Liver (tissue), 3 donors: ENCODE results near the gene DST.

Experiments
- RAD21 ChIP-seq, 2 donors: IDR thresholded peaks; 2 replicates each; pipeline ENCODE4 v1.6.1; 2016; ENCODE audit warnings: antibody characterized with exemption in 2 of 2, mild to moderate bottlenecking in 2 of 2
- TAF1 ChIP-seq: conservative IDR thresholded peaks from 2 replicates; pipeline ENCODE4 v1.6.1; 2016; ENCODE audit warnings: antibody characterized with exemption, mild to moderate bottlenecking
- TF ChIP-seq, protein P1 (sequence below): fragments of 150-350 bp; IDR thresholded peaks from 2 replicates; pipeline ENCODE4 v1.5.1; 2017; ENCODE audit warnings: improper control_type of control experiment, low read depth, low read length; ENCODE audit not compliant: missing input control
- TF ChIP-seq, protein P2 (sequence below): IDR thresholded peaks from 2 replicates; pipeline ENCODE4 v1.6.1; 2016; ENCODE audit warnings: antibody characterized with exemption
- donor health status: healthy.
- donor health status: healthy.

DNA sequence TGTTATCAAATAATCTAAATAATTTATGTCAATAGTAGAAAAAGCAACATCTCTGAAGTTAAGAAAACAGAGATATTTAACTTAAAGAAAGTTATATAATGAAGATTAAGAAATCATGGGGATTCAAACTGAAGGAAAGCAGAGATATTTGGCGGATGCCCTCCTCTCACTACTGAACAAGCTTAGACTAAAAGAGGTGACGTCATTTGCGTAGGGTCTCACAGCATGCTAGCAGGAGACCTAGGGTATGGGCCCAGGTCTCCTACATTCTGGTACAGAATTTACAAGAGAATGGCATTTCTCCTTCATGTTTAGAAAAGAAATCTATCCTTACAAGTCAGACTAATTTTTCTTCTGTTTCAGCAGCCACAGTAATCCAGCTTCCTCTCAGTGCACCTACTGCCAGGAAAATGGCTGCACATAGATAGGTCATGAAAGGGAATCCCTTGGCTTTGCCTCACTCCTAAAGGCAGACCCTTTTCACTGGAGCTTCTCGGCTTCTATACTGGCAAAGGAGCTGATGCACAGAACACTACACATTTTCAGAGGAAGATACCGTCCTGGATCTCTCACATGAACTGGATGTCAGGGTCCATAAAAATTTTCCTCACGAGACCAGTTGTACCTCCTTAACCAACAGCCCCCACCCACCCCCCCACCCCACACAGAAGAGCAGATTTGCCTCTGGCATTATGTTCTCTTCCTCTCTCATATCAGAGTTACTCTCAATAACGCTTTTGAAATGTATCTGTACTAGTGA lies 41.8 kb upstream of the DST start:
- TF ChIP-seq, protein P1, sequence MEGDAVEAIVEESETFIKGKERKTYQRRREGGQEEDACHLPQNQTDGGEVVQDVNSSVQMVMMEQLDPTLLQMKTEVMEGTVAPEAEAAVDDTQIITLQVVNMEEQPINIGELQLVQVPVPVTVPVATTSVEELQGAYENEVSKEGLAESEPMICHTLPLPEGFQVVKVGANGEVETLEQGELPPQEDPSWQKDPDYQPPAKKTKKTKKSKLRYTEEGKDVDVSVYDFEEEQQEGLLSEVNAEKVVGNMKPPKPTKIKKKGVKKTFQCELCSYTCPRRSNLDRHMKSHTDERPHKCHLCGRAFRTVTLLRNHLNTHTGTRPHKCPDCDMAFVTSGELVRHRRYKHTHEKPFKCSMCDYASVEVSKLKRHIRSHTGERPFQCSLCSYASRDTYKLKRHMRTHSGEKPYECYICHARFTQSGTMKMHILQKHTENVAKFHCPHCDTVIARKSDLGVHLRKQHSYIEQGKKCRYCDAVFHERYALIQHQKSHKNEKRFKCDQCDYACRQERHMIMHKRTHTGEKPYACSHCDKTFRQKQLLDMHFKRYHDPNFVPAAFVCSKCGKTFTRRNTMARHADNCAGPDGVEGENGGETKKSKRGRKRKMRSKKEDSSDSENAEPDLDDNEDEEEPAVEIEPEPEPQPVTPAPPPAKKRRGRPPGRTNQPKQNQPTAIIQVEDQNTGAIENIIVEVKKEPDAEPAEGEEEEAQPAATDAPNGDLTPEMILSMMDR = no peak
- no peak for TF ChIP-seq TAF1
- TF ChIP-seq RAD21 (IDR thresholded peaks at IDR 0.05) = no peak
- TF ChIP-seq, protein P2, sequence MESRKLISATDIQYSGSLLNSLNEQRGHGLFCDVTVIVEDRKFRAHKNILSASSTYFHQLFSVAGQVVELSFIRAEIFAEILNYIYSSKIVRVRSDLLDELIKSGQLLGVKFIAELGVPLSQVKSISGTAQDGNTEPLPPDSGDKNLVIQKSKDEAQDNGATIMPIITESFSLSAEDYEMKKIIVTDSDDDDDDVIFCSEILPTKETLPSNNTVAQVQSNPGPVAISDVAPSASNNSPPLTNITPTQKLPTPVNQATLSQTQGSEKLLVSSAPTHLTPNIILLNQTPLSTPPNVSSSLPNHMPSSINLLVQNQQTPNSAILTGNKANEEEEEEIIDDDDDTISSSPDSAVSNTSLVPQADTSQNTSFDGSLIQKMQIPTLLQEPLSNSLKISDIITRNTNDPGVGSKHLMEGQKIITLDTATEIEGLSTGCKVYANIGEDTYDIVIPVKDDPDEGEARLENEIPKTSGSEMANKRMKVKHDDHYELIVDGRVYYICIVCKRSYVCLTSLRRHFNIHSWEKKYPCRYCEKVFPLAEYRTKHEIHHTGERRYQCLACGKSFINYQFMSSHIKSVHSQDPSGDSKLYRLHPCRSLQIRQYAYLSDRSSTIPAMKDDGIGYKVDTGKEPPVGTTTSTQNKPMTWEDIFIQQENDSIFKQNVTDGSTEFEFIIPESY = no peak
